Mesangial cell (primary cell): ENCODE results near the gene C6orf136. TPM values are rescaled to one million over a fixed set of nuclear protein-coding genes. Genes with fewer than 3 reads are reported as not detected.

Experiments
- total RNA-seq: library from RNA; depleted of rRNA; stranded (reverse); fragments of >200 nt; gene quantifications from 2 replicates; pipeline ENCODE4 v1.2.3, GENCODE V29; 2015

Gene C6orf136
- total RNA-seq, result 8.0 and 10.0 TPM in 2 replicates

GRCh38 chr6:30646450-30647241 lies at the start of gene C6orf136:
Gene C6orf136 (plus strand): TSS chr6:30647133. CDS start chr6:30647232, 99 bp downstream.

GRCh38 chr6:30616811-30617564 lies 29.9 kb upstream of the C6orf136 start, which contains the start of gene PPP1R10:
Gene PPP1R10 (minus strand): TSS chr6:30617243. CDS start chr6:30609944, 7,299 bp downstream.

DNA sequence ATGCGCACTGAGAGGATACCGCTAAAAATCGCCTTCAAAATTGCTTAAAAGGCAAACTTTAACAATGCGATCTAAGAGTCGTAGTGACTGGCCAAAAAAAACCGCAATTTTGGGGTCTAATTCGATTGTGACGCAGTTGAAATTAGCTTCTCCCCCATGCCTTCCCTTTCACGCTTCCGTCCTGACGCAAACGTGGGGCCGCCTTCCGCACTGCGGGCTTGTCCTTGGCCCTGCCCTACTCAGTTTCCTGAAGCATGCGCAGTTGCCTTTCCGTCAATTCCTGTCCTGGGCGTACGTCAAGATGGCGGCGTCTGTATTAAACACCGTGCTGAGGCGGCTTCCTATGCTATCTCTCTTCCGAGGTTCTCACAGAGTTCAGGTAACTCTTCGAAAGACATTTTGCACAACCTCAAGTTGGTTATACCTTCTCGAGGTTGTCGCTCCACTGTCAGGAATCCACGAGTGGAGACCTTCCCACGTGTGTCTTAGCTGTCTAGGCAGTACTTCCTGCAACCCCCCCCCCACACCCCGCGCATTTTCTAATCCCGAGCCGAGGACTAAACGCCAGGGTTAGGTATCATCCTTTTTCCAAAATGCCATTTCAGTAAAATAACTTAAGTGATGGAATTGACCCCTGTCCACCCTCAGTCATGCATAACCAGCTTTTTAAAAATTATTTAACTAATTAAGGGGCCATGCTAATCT lies 29.2 kb upstream of the C6orf136 start, which contains the start of gene MRPS18B:
Gene MRPS18B, plus strand, starts transcription at position 276 of the 705 bp plus-strand sequence. Its CDS starts 26 bp downstream, at position 302.

DNA sequence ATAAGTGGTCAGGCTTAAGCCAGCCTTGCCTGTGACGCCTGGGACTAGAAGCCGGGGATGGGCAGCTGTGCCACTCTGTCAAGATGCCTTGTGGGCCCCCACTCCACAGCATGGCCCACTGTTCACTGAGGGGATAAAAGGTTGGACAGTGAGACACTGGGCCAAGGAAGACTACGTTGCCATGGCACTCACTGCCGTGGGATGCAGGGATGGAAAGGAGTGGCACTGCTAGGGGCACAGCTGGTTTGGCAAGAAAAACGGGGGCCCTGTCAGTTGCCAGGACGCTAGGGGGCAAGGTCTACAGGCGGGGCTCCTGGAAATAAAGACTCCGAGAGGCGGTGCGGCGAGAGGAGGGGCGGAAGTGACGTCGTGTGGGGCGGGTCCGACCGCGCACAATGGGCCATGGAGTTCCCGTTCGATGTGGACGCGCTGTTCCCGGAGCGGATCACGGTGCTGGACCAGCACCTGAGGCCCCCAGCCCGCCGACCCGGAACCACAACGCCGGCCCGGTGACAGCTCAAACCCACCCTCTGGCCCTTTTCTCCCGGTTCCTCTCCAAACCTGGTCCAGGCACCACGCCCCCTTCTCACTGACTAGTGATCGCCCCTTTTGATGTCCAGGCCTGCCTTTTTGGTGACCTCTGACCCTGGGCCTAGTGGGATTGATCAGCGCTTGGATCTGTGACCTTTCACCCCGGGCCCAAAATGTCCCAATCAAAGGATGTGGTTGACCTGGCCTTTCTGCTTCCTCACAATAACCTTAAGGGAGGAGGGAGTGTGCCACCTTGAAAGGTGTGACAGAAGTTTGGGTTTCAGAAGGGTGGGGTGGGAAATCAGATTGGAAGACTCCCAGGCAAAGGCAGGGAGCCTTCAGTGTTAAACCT lies 20.2 kb upstream of the C6orf136 start, which contains the start of gene ATAT1:
Gene ATAT1, plus strand, starts transcription at position 391 of the 883 bp plus-strand sequence.

GRCh38 chr6:30672445-30673253 lies 25.7 kb downstream of the C6orf136 start, which contains the start of gene DHX16:
Gene DHX16 (minus strand): TSS chr6:30673006. CDS start chr6:30672841, 165 bp downstream.

GRCh38 chr6:30686009-30686907 lies 39.3 kb downstream of the C6orf136 start, which contains the start of gene PPP1R18:
Gene PPP1R18 (minus strand): TSS chr6:30686645. CDS start chr6:30686018, 627 bp downstream.

GRCh38 chr6:30690403-30691207 lies 43.7 kb downstream of the C6orf136 start, which contains the start of gene NRM:
Gene NRM (minus strand): TSS chr6:30690984. CDS start chr6:30690974, 10 bp downstream.

Other genes with a start within 250 kb of the C6orf136 start
- gene HLA-E, start 157.6 kb upstream of the C6orf136 start, total RNA-seq, result 66.3 and 166 TPM in 2 replicates
- gene GNL1, start 90.6 kb upstream of the C6orf136 start, total RNA-seq, result 42.0 and 44.0 TPM in 2 replicates
- gene PRR3, start 89.8 kb upstream of the C6orf136 start, total RNA-seq, result 9.3 and 9.8 TPM in 2 replicates
- 32.1 and 37.8 TPM in 2 replicates for gene ABCF1, start 75.7 kb upstream of the C6orf136 start, total RNA-seq
- 22.0 and 36.1 TPM in 2 replicates for gene PPP1R10, start 29.9 kb upstream of the C6orf136 start, total RNA-seq
- gene MRPS18B, start 29.3 kb upstream of the C6orf136 start, total RNA-seq, result 52.4 and 67.6 TPM in 2 replicates
- gene ATAT1, start 20.3 kb upstream of the C6orf136 start, total RNA-seq, result 5.1 and 9.0 TPM in 2 replicates
- 23.3 and 33.4 TPM in 2 replicates for gene DHX16, start 25.9 kb downstream of the C6orf136 start, total RNA-seq
- gene PPP1R18, start 39.5 kb downstream of the C6orf136 start, total RNA-seq, result 60.1 and 75.4 TPM in 2 replicates
- gene NRM, start 43.9 kb downstream of the C6orf136 start, total RNA-seq, result 17.7 and 26.2 TPM in 2 replicates
- 9.9 and 14.3 TPM in 2 replicates for gene MDC1, start 70.1 kb downstream of the C6orf136 start, total RNA-seq
- 856 and 2,016 TPM in 2 replicates for gene TUBB, start 73.2 kb downstream of the C6orf136 start, total RNA-seq
- gene FLOT1, start 95.6 kb downstream of the C6orf136 start, total RNA-seq, result 127 and 150 TPM in 2 replicates
- gene IER3, start 97.4 kb downstream of the C6orf136 start, total RNA-seq, result 123 and 201 TPM in 2 replicates
- 55.7 and 224 TPM in 2 replicates for gene DDR1, start 237.4 kb downstream of the C6orf136 start, total RNA-seq